DND-41 (cell line): Measurements from ENCODE around the gene ST3GAL6.

ENCODE experiments used
- ATAC-seq: fragments of 200-7000 bp; cut with Tn5 transposase; 3 replicates; pipeline ENCODE4 v1.9.1; 2021; ENCODE audit warnings: low read depth; ENCODE audit not compliant: insufficient read depth
- DNase-seq: peaks from one replicate; pipeline ENCODE4 v3.0.0-alpha.2; 2020
- H2AFZ ChIP-seq: 2 replicates; pipeline ENCODE4 v1.6.0; 2012; ENCODE audit warnings: low read depth, low read length
- H3K27ac ChIP-seq: 2 replicates; pipeline ENCODE4 v1.5.1; 2012; ENCODE audit warnings: low read length, inconsistent platforms
- H3K27me3 ChIP-seq: fragments of 200-600 bp; sonication (generic); 2 replicates; pipeline ENCODE4 v1.6.0; 2012; ENCODE audit warnings: low read length, mild to moderate bottlenecking, inconsistent platforms; ENCODE audit not compliant: insufficient read depth, poor library complexity
- H3K36me3 ChIP-seq: 2 replicates; pipeline ENCODE4 v1.5.1; 2012; ENCODE audit warnings: low read length, inconsistent platforms; ENCODE audit not compliant: insufficient read depth
- H3K4me1 ChIP-seq: 2 replicates; pipeline ENCODE4 v1.5.1; 2012; ENCODE audit warnings: mild to moderate bottlenecking, low read length; ENCODE audit not compliant: insufficient read depth
- H3K4me2 ChIP-seq: 2 replicates; pipeline ENCODE4 v1.6.0; 2012; ENCODE audit warnings: mild to moderate bottlenecking, moderate library complexity, low read length, inconsistent platforms; ENCODE audit not compliant: insufficient read depth
- H3K4me3 ChIP-seq, 2 experiments: fragments of 200-600 bp in 1 of 2; shearing (Covaris generic) in 1 of 2; 2 replicates each; pipeline ENCODE4 v1.5.1; 2012 to 2016; ENCODE audit warnings: inconsistent platforms in 2 of 2, low read length in 2 of 2, mild to moderate bottlenecking in 2 of 2, low read depth in 1 of 2, moderate library complexity in 1 of 2
- H3K79me2 ChIP-seq: 2 replicates; pipeline ENCODE4 v1.6.0; 2012; ENCODE audit warnings: low read length, inconsistent platforms; ENCODE audit not compliant: insufficient read depth
- H3K9ac ChIP-seq: 2 replicates; pipeline ENCODE4 v1.6.0; 2012; ENCODE audit warnings: low read depth, mild to moderate bottlenecking, inconsistent platforms, low read length, moderate library complexity
- H3K9me3 ChIP-seq: 2 replicates; pipeline ENCODE4 v1.5.1; 2012; ENCODE audit warnings: low read length, moderate library complexity, mild to moderate bottlenecking, inconsistent platforms; ENCODE audit not compliant: insufficient read depth, severe bottlenecking
- H4K20me1 ChIP-seq: 2 replicates; pipeline ENCODE4 v1.6.0; 2012; ENCODE audit warnings: low read length; ENCODE audit not compliant: insufficient read depth
- CTCF ChIP-seq: IDR thresholded peaks from 2 replicates; pipeline ENCODE4 v1.5.1; 2012; ENCODE audit warnings: borderline replicate concordance, low read length, moderate library complexity, mild to moderate bottlenecking; ENCODE audit not compliant: poor library complexity, severe bottlenecking; ENCODE audit errors: extremely low read depth
- EZH2 ChIP-seq: IDR thresholded peaks from 3 replicates; pipeline ENCODE4 v1.6.1; 2012; ENCODE audit warnings: borderline replicate concordance, low read depth, mild to moderate bottlenecking, moderate library complexity, low read length, inconsistent platforms; ENCODE audit not compliant: severe bottlenecking

The ST3GAL6 gene

GRCh38 chr3:98721776-98722175 is 41.4 kb upstream of the ST3GAL6 start:
- H3K4me1 ChIP-seq, result no peaks in the 10 kb centered on the region
- no peaks in the 10 kb centered on the region for H3K79me2 ChIP-seq
- H3K4me2 ChIP-seq, result no peak overlapping the region
- TF ChIP-seq CTCF (no peak), EZH2 (no peak)
- no peak overlapping the region for H3K9ac ChIP-seq
- no peaks in the 10 kb centered on the region for H4K20me1 ChIP-seq
- no peaks in the 10 kb centered on the region for H3K9me3 ChIP-seq
- no peak for ATAC-seq
- H3K27me3 ChIP-seq, result no peaks in the 10 kb centered on the region
- no peak overlapping the region for H3K27ac ChIP-seq
- DNase-seq, result no peak
- H3K36me3 ChIP-seq, result no peaks in the 10 kb centered on the region
- no peak overlapping the region for H3K4me3 ChIP-seq
- H2AFZ ChIP-seq, result no peak overlapping the region

- ATAC-seq (no peak), DNase-seq (no peak)
Observed at GRCh38 chr3:98722389-98722788, 40.8 kb upstream of the ST3GAL6 start.

GRCh38 chr3:98725352-98725751 is 37.8 kb upstream of the ST3GAL6 start:
- Histone ChIP-seq H3K9me3 (no peaks in the 10 kb centered on the region), H4K20me1 (no peaks in the 10 kb centered on the region), H3K79me2 (no peaks in the 10 kb centered on the region), H3K27ac (no peak overlapping the region), H3K4me3 (no peak overlapping the region), H3K9ac (no peak overlapping the region), H2AFZ (no peak overlapping the region), H3K36me3 (no peaks in the 10 kb centered on the region), H3K4me1 (0 out of 2 replicates have a peak, but pooled peaks cover 2% of the 10 kb centered on the region), H3K4me2 (no peak overlapping the region), H3K27me3 (no peaks in the 10 kb centered on the region)
- DNase-seq (no peak), ATAC-seq (no peak)
- no peak for TF ChIP-seq CTCF
- no peak for TF ChIP-seq EZH2

More at GRCh38 chr3:98722389-98722788, 40.8 kb upstream of the ST3GAL6 start:
- Histone ChIP-seq H3K4me1 (no peaks in the 10 kb centered on the region), H3K36me3 (no peaks in the 10 kb centered on the region), H3K27ac (no peak overlapping the region), H3K9ac (no peak overlapping the region), H3K4me3 (no peak overlapping the region), H3K9me3 (no peaks in the 10 kb centered on the region), H3K27me3 (no peaks in the 10 kb centered on the region), H3K79me2 (no peaks in the 10 kb centered on the region), H3K4me2 (no peak overlapping the region), H4K20me1 (no peaks in the 10 kb centered on the region), H2AFZ (no peak overlapping the region)
- TF ChIP-seq CTCF, result no peak
- no peak for TF ChIP-seq EZH2

- no peaks in the 10 kb centered on the region for H3K9me3 ChIP-seq
- ATAC-seq (no peak), DNase-seq (no peak)
- H3K4me2 ChIP-seq, result no peak overlapping the region
- H4K20me1 ChIP-seq, result no peaks in the 10 kb centered on the region
- no peak overlapping the region for H3K27ac ChIP-seq
- no peaks in the 10 kb centered on the region for H3K79me2 ChIP-seq
- H3K4me1 ChIP-seq, result peaks cover 8% of the 10 kb centered on the region; the same call in 1 of the 2 replicates
- H3K4me3 ChIP-seq, result no peak overlapping the region
- no peak overlapping the region for H3K9ac ChIP-seq
- H2AFZ ChIP-seq, result no peak overlapping the region
- no peaks in the 10 kb centered on the region for H3K27me3 ChIP-seq
- H3K36me3 ChIP-seq, result no peaks in the 10 kb centered on the region
- TF ChIP-seq CTCF (no peak), EZH2 (no peak)
Observed at GRCh38 chr3:98726084-98726483, 37.1 kb upstream of the ST3GAL6 start.
